Measurements from ENCODE around the gene PRR29.

Gene PRR29

DNA sequence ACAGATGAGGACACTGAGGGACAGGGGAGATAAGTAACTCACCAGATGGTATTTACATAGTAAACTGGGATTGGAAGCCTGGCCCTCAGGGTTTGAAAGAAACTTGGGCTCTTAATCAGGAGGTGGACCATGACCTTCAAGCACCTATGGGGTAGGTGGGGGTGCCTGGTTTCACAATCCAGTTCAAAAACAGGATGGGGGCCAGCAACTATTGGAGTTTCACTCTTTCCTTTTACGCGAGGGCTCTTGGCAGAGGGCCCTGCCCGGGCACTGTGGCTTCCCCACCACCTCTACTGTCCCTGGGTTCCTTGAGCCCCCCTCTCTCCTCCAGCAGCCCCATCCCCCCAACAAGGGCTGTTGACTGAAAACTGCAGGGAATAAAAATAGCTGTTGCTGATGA is 11.3 kb upstream of the PRR29 start:
- Histone ChIP-seq H3K27me3 (ENCODE audit: control insufficient read depth, low read length) (peaks cover 7% of the 10 kb centered on the region), H3K36me3 (ENCODE audit: control insufficient read depth, low read length) (no peaks in the 10 kb centered on the region), H3K4me2 (ENCODE audit: low read length) (no peak overlapping the region), H3K9me3 (ENCODE audit: control insufficient read depth, insufficient read depth, low read length) (peaks cover 11% of the 10 kb centered on the region; the same call in 1 of the 2 replicates), H3K4me1 (ENCODE audit: control insufficient read depth, low read length) (peaks cover 5% of the 10 kb centered on the region), H4K20me1 (ENCODE audit: control insufficient read depth, insufficient read depth, low read depth, low read length) (no peaks in the 10 kb centered on the region), H3K27ac (ENCODE audit: low read depth, low read length) (no peak overlapping the region), H3K79me2 (ENCODE audit: control insufficient read depth, low read length) (no peaks in the 10 kb centered on the region), H3K9me2 (replicated peaks; ENCODE audit: control insufficient read depth, low read length) (no peaks in the 10 kb centered on the region), H3F3A (ENCODE audit: control insufficient read depth, insufficient read depth) (no peaks in the 10 kb centered on the region), H3K4me3 (ENCODE audit: low read length) (no peak overlapping the region)
- TF ChIP-seq, protein P1, sequence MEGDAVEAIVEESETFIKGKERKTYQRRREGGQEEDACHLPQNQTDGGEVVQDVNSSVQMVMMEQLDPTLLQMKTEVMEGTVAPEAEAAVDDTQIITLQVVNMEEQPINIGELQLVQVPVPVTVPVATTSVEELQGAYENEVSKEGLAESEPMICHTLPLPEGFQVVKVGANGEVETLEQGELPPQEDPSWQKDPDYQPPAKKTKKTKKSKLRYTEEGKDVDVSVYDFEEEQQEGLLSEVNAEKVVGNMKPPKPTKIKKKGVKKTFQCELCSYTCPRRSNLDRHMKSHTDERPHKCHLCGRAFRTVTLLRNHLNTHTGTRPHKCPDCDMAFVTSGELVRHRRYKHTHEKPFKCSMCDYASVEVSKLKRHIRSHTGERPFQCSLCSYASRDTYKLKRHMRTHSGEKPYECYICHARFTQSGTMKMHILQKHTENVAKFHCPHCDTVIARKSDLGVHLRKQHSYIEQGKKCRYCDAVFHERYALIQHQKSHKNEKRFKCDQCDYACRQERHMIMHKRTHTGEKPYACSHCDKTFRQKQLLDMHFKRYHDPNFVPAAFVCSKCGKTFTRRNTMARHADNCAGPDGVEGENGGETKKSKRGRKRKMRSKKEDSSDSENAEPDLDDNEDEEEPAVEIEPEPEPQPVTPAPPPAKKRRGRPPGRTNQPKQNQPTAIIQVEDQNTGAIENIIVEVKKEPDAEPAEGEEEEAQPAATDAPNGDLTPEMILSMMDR (IDR thresholded peaks at IDR 0.05; ENCODE audit: low read depth, low read length, poor library complexity, severe bottlenecking), result no peak
- TF ChIP-seq EZH2phosphoT487 (IDR thresholded peaks at IDR 0.05; ENCODE audit: borderline replicate concordance, low read length), result no peak

DNA sequence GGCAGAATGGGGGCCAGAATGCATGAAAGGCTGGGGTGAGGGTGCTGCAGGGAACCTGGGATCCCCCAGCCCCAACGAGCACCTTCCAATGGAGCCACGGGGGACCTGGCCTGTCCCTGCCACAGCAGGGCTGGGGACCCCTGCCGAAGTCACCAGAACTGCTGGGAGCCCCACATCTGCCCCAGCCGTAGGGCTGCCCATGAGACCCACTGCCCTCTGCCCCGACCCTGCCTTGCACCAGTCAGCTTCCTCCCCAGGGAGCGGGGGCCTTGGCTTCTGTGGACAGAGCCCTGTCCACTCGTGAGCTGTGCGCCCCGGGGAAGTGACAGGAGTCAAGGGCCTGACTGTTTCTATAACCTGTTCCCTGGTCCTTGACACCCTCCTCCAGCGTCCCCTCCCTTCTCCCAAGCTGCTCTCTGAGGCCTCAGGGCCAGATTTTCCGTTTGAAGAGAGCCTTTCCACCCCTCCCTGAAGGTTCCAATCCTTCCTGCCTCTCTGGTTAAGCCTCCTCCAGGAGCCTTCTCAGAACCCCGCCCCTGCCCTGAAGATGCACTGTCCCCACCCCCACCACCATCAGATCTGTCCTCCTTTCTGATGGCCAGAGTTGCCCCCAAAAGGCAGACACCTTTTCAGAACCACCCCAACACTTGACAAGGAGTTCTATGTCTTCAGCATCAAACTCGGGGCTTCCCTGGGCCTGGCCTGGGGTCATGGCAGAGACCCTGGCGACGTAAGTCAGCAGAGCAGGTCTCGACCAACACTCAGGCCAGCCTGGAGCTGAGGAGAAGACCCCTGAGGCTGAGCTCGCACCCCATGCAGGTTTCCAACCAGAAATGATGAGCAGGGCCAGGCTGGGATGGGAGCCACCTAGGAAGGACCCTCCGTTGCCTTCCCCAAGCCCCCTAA is 10.7 kb upstream of the PRR29 start:
- H3K27me3 ChIP-seq (ENCODE audit: control insufficient read depth, low read length), result peaks cover 13% of the 10 kb centered on the region
- no peaks in the 10 kb centered on the region for H3K9me2 ChIP-seq (replicated peaks; ENCODE audit: control insufficient read depth, low read length)
- peaks cover 6% of the 10 kb centered on the region; the same call in 1 of the 2 replicates for H3K9me3 ChIP-seq (ENCODE audit: control insufficient read depth, insufficient read depth, low read length)
- H3K4me2 ChIP-seq (ENCODE audit: low read length), result no peak overlapping the region
- no peaks in the 10 kb centered on the region for H4K20me1 ChIP-seq (ENCODE audit: control insufficient read depth, insufficient read depth, low read depth, low read length)
- no peak overlapping the region for H3K27ac ChIP-seq (ENCODE audit: low read depth, low read length)
- H3K36me3 ChIP-seq (ENCODE audit: control insufficient read depth, low read length), result no peaks in the 10 kb centered on the region
- peaks cover 5% of the 10 kb centered on the region for H3K4me1 ChIP-seq (ENCODE audit: control insufficient read depth, low read length)
- TF ChIP-seq EZH2phosphoT487 (IDR thresholded peaks at IDR 0.05; ENCODE audit: borderline replicate concordance, low read length), result no peak
- TF ChIP-seq, protein P1 (IDR thresholded peaks at IDR 0.05; ENCODE audit: low read depth, low read length, poor library complexity, severe bottlenecking), result no peak
- no peaks in the 10 kb centered on the region for H3F3A ChIP-seq (ENCODE audit: control insufficient read depth, insufficient read depth)
- no peaks in the 10 kb centered on the region for H3K79me2 ChIP-seq (ENCODE audit: control insufficient read depth, low read length)
- no peak overlapping the region for H3K4me3 ChIP-seq (ENCODE audit: low read length)

DNA sequence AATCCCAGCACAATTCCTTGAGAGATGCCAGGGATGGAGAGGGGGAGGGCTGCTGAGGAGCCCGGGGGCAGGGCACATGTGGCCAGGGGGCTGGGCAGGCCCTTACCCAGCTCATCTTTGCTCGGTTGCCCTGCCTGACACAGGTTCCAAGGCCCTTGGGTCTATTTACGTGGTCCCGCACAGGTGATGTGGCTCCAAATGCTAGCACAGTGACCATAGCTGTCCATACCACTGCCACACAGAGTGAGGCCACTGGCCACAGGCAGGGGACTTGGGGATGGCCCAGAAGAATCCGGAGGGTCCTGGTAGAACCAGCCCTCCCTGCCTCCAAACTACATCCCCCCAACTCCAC is 10.0 kb upstream of the PRR29 start:
- Histone ChIP-seq H3K4me3 (ENCODE audit: low read length) (no peak overlapping the region), H3K4me2 (ENCODE audit: low read length) (no peak overlapping the region), H3K9me3 (ENCODE audit: control insufficient read depth, insufficient read depth, low read length) (no peaks in the 10 kb centered on the region), H3K36me3 (ENCODE audit: control insufficient read depth, low read length) (no peaks in the 10 kb centered on the region), H4K20me1 (ENCODE audit: control insufficient read depth, insufficient read depth, low read depth, low read length) (no peaks in the 10 kb centered on the region), H3K79me2 (ENCODE audit: control insufficient read depth, low read length) (no peaks in the 10 kb centered on the region), H3F3A (ENCODE audit: control insufficient read depth, insufficient read depth) (no peaks in the 10 kb centered on the region), H3K9me2 (replicated peaks; ENCODE audit: control insufficient read depth, low read length) (no peaks in the 10 kb centered on the region), H3K27me3 (ENCODE audit: control insufficient read depth, low read length) (peaks cover 16% of the 10 kb centered on the region), H3K27ac (ENCODE audit: low read depth, low read length) (no peak overlapping the region), H3K4me1 (ENCODE audit: control insufficient read depth, low read length) (peaks cover 5% of the 10 kb centered on the region)
- no peak for TF ChIP-seq EZH2phosphoT487 (IDR thresholded peaks at IDR 0.05; ENCODE audit: borderline replicate concordance, low read length)
- TF ChIP-seq, protein P1 (IDR thresholded peaks at IDR 0.05; ENCODE audit: low read depth, low read length, poor library complexity, severe bottlenecking), result no peak
